ENCODE measurements around the gene ZBTB44. TPM values are rescaled to one million over a fixed set of nuclear protein-coding genes. Genes with fewer than 3 reads are reported as not detected.

ZBTB44 gene
- total and polyA plus RNA-seq, 2 donors (not counting 1 experiment from before 2014, with no cell fraction given): 22.8 to 36.5 TPM

GRCh38 chr11:130202009-130202817, 112.5 kb downstream of the ZBTB44 start:
- no peak for DNase-seq (ENCODE audit: low read depth in 2 of 2)
- H2AFZ ChIP-seq (ENCODE audit: low read length): no peak overlapping the region
- H3K9me3 ChIP-seq (ENCODE audit: control insufficient read depth, insufficient read depth, low read depth, low read length): no peaks in the 10 kb centered on the region
- H3K4me3 ChIP-seq (replicated peaks in 1 of 4; ENCODE audit: control extremely low read depth in 1 of 4, insufficient read depth in 1 of 4, low read depth in 3 of 4, low read length in 4 of 4): no peak overlapping the region
- no peak overlapping the region for H3K4me2 ChIP-seq (ENCODE audit: extremely low read depth, insufficient read depth, low read length)
- no peaks in the 10 kb centered on the region for H3K4me1 ChIP-seq (ENCODE audit: control insufficient read depth, extremely low read depth, insufficient read depth, low read length)
- no peaks in the 10 kb centered on the region for H4K20me1 ChIP-seq (ENCODE audit: control insufficient read depth, extremely low read depth, insufficient read depth, low read length)
- H3K27ac ChIP-seq (ENCODE audit: insufficient read depth, low read length): no peak overlapping the region
- H3K27me3 ChIP-seq (ENCODE audit: control insufficient read depth, insufficient read depth, low read length): no peaks in the 10 kb centered on the region
- H3K9ac ChIP-seq (ENCODE audit: insufficient read depth, low read length): no peak overlapping the region
- no peaks in the 10 kb centered on the region for H3K36me3 ChIP-seq (ENCODE audit: control insufficient read depth, insufficient read depth, low read length)
- no peak for TF ChIP-seq EZH2 (IDR thresholded peaks at IDR 0.05; ENCODE audit: low read length, missing control alignments)
- no peak for TF ChIP-seq CTCF (conservative IDR thresholded peaks at IDR 0.05 in 1 of 2, IDR thresholded peaks at IDR 0.05 in 1 of 2; ENCODE audit: low read depth in 1 of 2, low read length in 2 of 2)
- H3K79me2 ChIP-seq (ENCODE audit: control insufficient read depth, insufficient read depth, low read length): no peaks in the 10 kb centered on the region

GRCh38 chr11:130201026-130201425, 113.7 kb downstream of the ZBTB44 start:
- Histone ChIP-seq H3K79me2 (ENCODE audit: control insufficient read depth, insufficient read depth, low read length) (no peaks in the 10 kb centered on the region), H3K4me2 (ENCODE audit: extremely low read depth, insufficient read depth, low read length) (no peak overlapping the region), H3K36me3 (ENCODE audit: control insufficient read depth, insufficient read depth, low read length) (no peaks in the 10 kb centered on the region), H3K9ac (ENCODE audit: insufficient read depth, low read length) (no peak overlapping the region), H3K27ac (ENCODE audit: insufficient read depth, low read length) (no peak overlapping the region), H2AFZ (ENCODE audit: low read length) (no peak overlapping the region), H3K4me3 (replicated peaks in 1 of 4; ENCODE audit: control extremely low read depth in 1 of 4, insufficient read depth in 1 of 4, low read depth in 3 of 4, low read length in 4 of 4) (no peak overlapping the region), H3K27me3 (ENCODE audit: control insufficient read depth, insufficient read depth, low read length) (no peaks in the 10 kb centered on the region), H3K4me1 (ENCODE audit: control insufficient read depth, extremely low read depth, insufficient read depth, low read length) (no peaks in the 10 kb centered on the region), H4K20me1 (ENCODE audit: control insufficient read depth, extremely low read depth, insufficient read depth, low read length) (no peaks in the 10 kb centered on the region), H3K9me3 (ENCODE audit: control insufficient read depth, insufficient read depth, low read depth, low read length) (no peaks in the 10 kb centered on the region)
- DNase-seq (ENCODE audit: low read depth in 2 of 2): no peak
- no peak for TF ChIP-seq CTCF (conservative IDR thresholded peaks at IDR 0.05 in 1 of 2, IDR thresholded peaks at IDR 0.05 in 1 of 2; ENCODE audit: low read depth in 1 of 2, low read length in 2 of 2)
- TF ChIP-seq EZH2 (IDR thresholded peaks at IDR 0.05; ENCODE audit: low read length, missing control alignments): no peak

GRCh38 chr11:130199792-130200191, 114.9 kb downstream of the ZBTB44 start:
- Histone ChIP-seq H3K27ac (ENCODE audit: insufficient read depth, low read length) (no peak overlapping the region), H3K4me1 (ENCODE audit: control insufficient read depth, extremely low read depth, insufficient read depth, low read length) (no peaks in the 10 kb centered on the region), H3K4me2 (ENCODE audit: extremely low read depth, insufficient read depth, low read length) (no peak overlapping the region), H3K4me3 (replicated peaks in 1 of 4; ENCODE audit: control extremely low read depth in 1 of 4, insufficient read depth in 1 of 4, low read depth in 3 of 4, low read length in 4 of 4) (no peak overlapping the region), H3K27me3 (ENCODE audit: control insufficient read depth, insufficient read depth, low read length) (no peaks in the 10 kb centered on the region), H3K9me3 (ENCODE audit: control insufficient read depth, insufficient read depth, low read depth, low read length) (no peaks in the 10 kb centered on the region), H3K9ac (ENCODE audit: insufficient read depth, low read length) (no peak overlapping the region), H4K20me1 (ENCODE audit: control insufficient read depth, extremely low read depth, insufficient read depth, low read length) (no peaks in the 10 kb centered on the region), H3K79me2 (ENCODE audit: control insufficient read depth, insufficient read depth, low read length) (no peaks in the 10 kb centered on the region), H3K36me3 (ENCODE audit: control insufficient read depth, insufficient read depth, low read length) (no peaks in the 10 kb centered on the region), H2AFZ (ENCODE audit: low read length) (no peak overlapping the region)
- TF ChIP-seq CTCF (conservative IDR thresholded peaks at IDR 0.05 in 1 of 2, IDR thresholded peaks at IDR 0.05 in 1 of 2; ENCODE audit: low read depth in 1 of 2, low read length in 2 of 2) (no peak), EZH2 (IDR thresholded peaks at IDR 0.05; ENCODE audit: low read length, missing control alignments) (no peak)
- DNase-seq (ENCODE audit: low read depth in 2 of 2): no peak

Data from fibroblast of lung (primary cell).